GM10248 (cell line): ENCODE measurements around the gene PDCD11.
A peak's percentile ranks its signal among the peaks of the same experiment; 100 is the strongest.

Source experiments
- CTCF ChIA-PET: fragments of 300-600 bp; sonication (Branson Sonifier 250); formaldehyde crosslinking; extraction: SDS; loops from one replicate; lab custom pipeline; 2021; ENCODE audit warnings: antibody characterized with exemption; lab: Yijun Ruan, JAX
- POLR2A ChIA-PET: fragments of 350-650 bp; sonication (Branson Sonifier 250); formaldehyde crosslinking; extraction: SDS; loops from one replicate; lab custom pipeline; 2020; ENCODE audit warnings: antibody characterized with exemption; lab: Yijun Ruan, JAX
- DNase-seq: peaks from one replicate; pipeline ENCODE4 v3.0.0; 2012; ENCODE audit errors: extremely low spot score
- TF ChIP-seq, protein P1 (sequence below): IDR thresholded peaks from 2 replicates; pipeline ENCODE4 v1.5.1; 2012; ENCODE audit warnings: mild to moderate bottlenecking, low read depth; ENCODE audit errors: extremely low read depth, missing control alignments, control extremely low read depth

The PDCD11 gene

DNA sequence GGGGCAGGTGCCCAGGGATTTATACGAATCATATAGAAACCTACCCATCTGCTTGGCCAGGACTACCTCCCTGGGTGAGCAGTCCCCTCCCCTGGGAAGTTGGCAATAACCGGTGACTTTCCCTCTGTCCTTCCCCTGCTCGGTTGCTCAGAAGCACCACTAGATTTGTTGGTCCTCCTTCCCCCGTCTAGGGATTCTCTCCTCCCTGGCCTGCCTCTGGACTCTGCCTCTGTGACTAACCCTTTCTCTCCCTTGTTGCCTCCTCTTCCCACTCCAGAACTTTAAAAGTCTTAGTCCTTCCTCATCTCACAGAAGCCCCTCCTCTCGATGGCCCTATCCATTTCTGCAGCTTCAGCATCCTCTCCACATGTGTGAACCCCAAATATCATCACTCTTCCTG is 72.8 kb downstream of the PDCD11 start:
- CTCF ChIA-PET, result interaction anchor here (0.9 to 1.3 kb wide), 4 partner anchors 9 to 38 kb away, joined by 3 to 4 read pairs (median 3); partner anchors contain the start of gene CALHM3
- DNase-seq, result no peak
- TF ChIP-seq, protein P1, sequence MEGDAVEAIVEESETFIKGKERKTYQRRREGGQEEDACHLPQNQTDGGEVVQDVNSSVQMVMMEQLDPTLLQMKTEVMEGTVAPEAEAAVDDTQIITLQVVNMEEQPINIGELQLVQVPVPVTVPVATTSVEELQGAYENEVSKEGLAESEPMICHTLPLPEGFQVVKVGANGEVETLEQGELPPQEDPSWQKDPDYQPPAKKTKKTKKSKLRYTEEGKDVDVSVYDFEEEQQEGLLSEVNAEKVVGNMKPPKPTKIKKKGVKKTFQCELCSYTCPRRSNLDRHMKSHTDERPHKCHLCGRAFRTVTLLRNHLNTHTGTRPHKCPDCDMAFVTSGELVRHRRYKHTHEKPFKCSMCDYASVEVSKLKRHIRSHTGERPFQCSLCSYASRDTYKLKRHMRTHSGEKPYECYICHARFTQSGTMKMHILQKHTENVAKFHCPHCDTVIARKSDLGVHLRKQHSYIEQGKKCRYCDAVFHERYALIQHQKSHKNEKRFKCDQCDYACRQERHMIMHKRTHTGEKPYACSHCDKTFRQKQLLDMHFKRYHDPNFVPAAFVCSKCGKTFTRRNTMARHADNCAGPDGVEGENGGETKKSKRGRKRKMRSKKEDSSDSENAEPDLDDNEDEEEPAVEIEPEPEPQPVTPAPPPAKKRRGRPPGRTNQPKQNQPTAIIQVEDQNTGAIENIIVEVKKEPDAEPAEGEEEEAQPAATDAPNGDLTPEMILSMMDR, result no peak
- POLR2A ChIA-PET, result no interaction called here

GRCh38 chr10:103470761-103471653 is 74.6 kb downstream of the PDCD11 start:
- CTCF ChIA-PET, result interaction anchor here (1.5 to 2.9 kb wide), 5 partner anchors 10 to 55 kb away, joined by 3 to 15 read pairs (median 7); no protein-coding TSS in a partner anchor

GRCh38 chr10:103472005-103472404 is 75.6 kb downstream of the PDCD11 start:
- CTCF ChIA-PET, result interaction anchor here (1.0 to 2.9 kb wide), 6 partner anchors 9 to 56 kb away, joined by 3 to 15 read pairs (median 4); no protein-coding TSS in a partner anchor
- TF ChIP-seq, protein P1, result no peak
- peak; percentile 76 for DNase-seq
- POLR2A ChIA-PET, result interaction anchor here (0.8 kb wide), 1 partner anchor 55 kb away, joined by 3 read pairs; no protein-coding TSS in a partner anchor

More at GRCh38 chr10:103470761-103471653, 74.6 kb downstream of the PDCD11 start:
- TF ChIP-seq, protein P1, result no peak
- POLR2A ChIA-PET, result interaction anchor here (0.5 to 0.8 kb wide), 3 partner anchors 12 to 536 kb away, joined by 3 to 8 read pairs (median 3); partner anchors contain the start of gene CALHM1
- DNase-seq, result peak; percentile 88

- DNase-seq, result no peak
- ChIA-PET POLR2A (no interaction called here), CTCF (interaction anchor here (1.0 to 4.4 kb wide), 5 partner anchors 13 to 57 kb away, joined by 3 to 42 read pairs (median 11); partner anchors contain the start of gene CALHM2)
- TF ChIP-seq, protein P1, result no peak
Observed at GRCh38 chr10:103473261-103473671, 76.8 kb downstream of the PDCD11 start.

DNA sequence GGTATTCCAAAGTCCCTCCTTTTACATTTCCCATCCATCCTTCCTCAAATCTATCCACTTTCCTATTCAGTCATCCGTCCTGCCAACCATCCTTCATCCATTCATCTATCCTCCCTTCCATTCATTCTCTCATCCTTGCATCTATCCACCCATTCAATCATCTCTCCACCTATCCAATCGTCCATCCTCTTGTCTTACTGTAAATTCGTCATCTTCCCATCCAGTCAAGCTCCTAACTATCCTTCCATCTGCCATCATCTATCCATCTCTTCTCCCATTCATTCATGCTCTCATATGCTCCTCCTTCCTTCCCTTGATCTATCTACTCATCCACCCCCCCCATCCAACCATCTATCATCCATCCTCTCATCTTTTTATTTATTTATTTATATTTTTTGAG is 77.7 kb downstream of the PDCD11 start:
- ChIA-PET POLR2A (no interaction called here), CTCF (interaction anchor here (1.5 to 8.4 kb wide), 4 partner anchors 9 to 57 kb away, joined by 5 to 95 read pairs (median 29); partner anchors contain the start of gene CALHM2)
- TF ChIP-seq, protein P1, result no peak
- DNase-seq, result no peak

DNA sequence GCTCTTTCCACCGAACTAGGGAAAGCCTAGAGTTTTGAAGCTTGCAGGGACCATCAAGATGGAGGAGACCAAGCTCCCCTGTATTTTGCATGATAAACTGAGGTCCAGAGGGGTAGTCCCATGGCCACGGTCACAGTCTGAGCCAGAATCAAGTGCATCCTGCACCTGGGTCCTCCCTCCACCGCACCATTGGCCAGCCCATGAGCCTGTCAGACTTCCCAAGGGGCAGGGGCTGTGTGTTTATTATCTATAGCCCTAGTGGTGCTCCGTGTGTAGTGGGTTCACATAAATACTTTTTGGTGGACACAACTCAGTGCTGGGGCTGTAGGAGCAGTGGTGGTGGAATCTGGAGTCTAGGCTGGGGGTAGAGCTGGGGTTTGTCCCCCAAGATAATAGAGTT is 79.0 kb downstream of the PDCD11 start:
- CTCF ChIA-PET, result interaction anchor here (0.9 to 8.4 kb wide), 16 partner anchors 8 to 211 kb away, joined by 3 to 95 read pairs (median 6); partner anchors contain the start of genes CALHM2 and NEURL1
- POLR2A ChIA-PET, result no interaction called here
- TF ChIP-seq, protein P1, result no peak
- no peak for DNase-seq
